ENCODE measurements around the gene KRT35. TPM values are rescaled to one million over a fixed set of nuclear protein-coding genes. Genes with fewer than 3 reads are reported as not detected.

The KRT35 gene
- polyA plus RNA-seq, 3 donors from 2014 or later: not detected

Other genes with a start within 250 kb of the KRT35 start
- not detected for gene KRTAP9-3, start 248.7 kb downstream of the KRT35 start, polyA plus RNA-seq
- not detected for gene KRTAP9-8, start 243.2 kb downstream of the KRT35 start, polyA plus RNA-seq
- not detected for gene KRTAP9-4, start 231.5 kb downstream of the KRT35 start, polyA plus RNA-seq
- not detected for gene KRTAP9-9, start 225.8 kb downstream of the KRT35 start, polyA plus RNA-seq
- not detected for gene KRTAP9-6, start 215.8 kb downstream of the KRT35 start, polyA plus RNA-seq
- gene KRTAP9-7, start 205.5 kb downstream of the KRT35 start, polyA plus RNA-seq: not detected
- gene KRTAP29-1, start 178.3 kb downstream of the KRT35 start, polyA plus RNA-seq: not detected
- gene KRTAP16-1, start 171.8 kb downstream of the KRT35 start, polyA plus RNA-seq: under 1 TPM in 2 of 3 donors, not detected in 1; 0.17 to 0.30 TPM
- gene KRTAP17-1, start 165.4 kb downstream of the KRT35 start, polyA plus RNA-seq: not detected
- gene KRT33A, start 130.3 kb downstream of the KRT35 start, polyA plus RNA-seq: not detected
- gene KRT33B, start 111.3 kb downstream of the KRT35 start, polyA plus RNA-seq: not detected
- not detected for gene KRT34, start 98.8 kb downstream of the KRT35 start, polyA plus RNA-seq
- gene KRT31, start 83.5 kb downstream of the KRT35 start, polyA plus RNA-seq: not detected
- gene KRT37, start 56.6 kb downstream of the KRT35 start, polyA plus RNA-seq: not detected
- not detected for gene KRT38, start 40.2 kb downstream of the KRT35 start, polyA plus RNA-seq
- not detected for gene KRT32, start 13.8 kb downstream of the KRT35 start, polyA plus RNA-seq
- not detected for gene KRT36, start 8.8 kb upstream of the KRT35 start, polyA plus RNA-seq
- not detected for gene KRT13, start 24.5 kb upstream of the KRT35 start, polyA plus RNA-seq
- not detected for gene KRT15, start 37.7 kb upstream of the KRT35 start, polyA plus RNA-seq
- not detected for gene KRT19, start 47.2 kb upstream of the KRT35 start, polyA plus RNA-seq
- gene KRT9, start 90.9 kb upstream of the KRT35 start, polyA plus RNA-seq: not detected
- not detected for gene KRT14, start 105.7 kb upstream of the KRT35 start, polyA plus RNA-seq
- not detected for gene KRT16, start 131.6 kb upstream of the KRT35 start, polyA plus RNA-seq
- gene KRT17, start 143.4 kb upstream of the KRT35 start, polyA plus RNA-seq: not detected
- 1,000 to 10,000 TPM in 1 of 3 donors, 100 to 1,000 TPM in 2; 639 to 1,260 (median 915) TPM for gene EIF1, start 207.7 kb upstream of the KRT35 start, polyA plus RNA-seq
- gene GAST, start 231.2 kb upstream of the KRT35 start, polyA plus RNA-seq: not detected

Data from immature natural killer cell (primary cell).